ENCODE measurements around the gene DNAI4.
"Not testable (repeated sequence)": the region's sequence is repeated elsewhere in the genome, so short reads cannot be mapped to it uniquely, and the experiment has no call there.

Gene DNAI4

GRCh38 chr1:66824771-66825170 lies 99.9 kb downstream of the DNAI4 start:
- in situ Hi-C loops (cut with MboI; ENCODE audit: low pct_unique_long_range_greater_than_20kb, low sequenced_read_pairs, unreplicated experiment) = no loop called here
- no peak for TF ChIP-seq CTCF (IDR thresholded peaks at IDR 0.05; ENCODE audit: extremely low read depth, insufficient read depth, missing control alignments)
- DNase-seq (ENCODE audit: low spot score) = no peak

- TF ChIP-seq CTCF (IDR thresholded peaks at IDR 0.05; ENCODE audit: extremely low read depth, insufficient read depth, missing control alignments) = no peak
- no peak for DNase-seq (ENCODE audit: low spot score)
Observed at GRCh38 chr1:66809736-66810326, 114.8 kb downstream of the DNAI4 start.

GRCh38 chr1:66809245-66809644 lies 115.4 kb downstream of the DNAI4 start:
- TF ChIP-seq CTCF (IDR thresholded peaks at IDR 0.05; ENCODE audit: extremely low read depth, insufficient read depth, missing control alignments) = no peak
- DNase-seq (ENCODE audit: low spot score) = no peak
- in situ Hi-C loops (cut with MboI; ENCODE audit: low pct_unique_long_range_greater_than_20kb, low sequenced_read_pairs, unreplicated experiment) = no loop called here

More at GRCh38 chr1:66809736-66810326, 114.8 kb downstream of the DNAI4 start:
- in situ Hi-C loops (cut with MboI; ENCODE audit: low pct_unique_long_range_greater_than_20kb, low sequenced_read_pairs, unreplicated experiment) = no loop called here

- in situ Hi-C loops (cut with MboI; ENCODE audit: low pct_unique_long_range_greater_than_20kb, low sequenced_read_pairs, unreplicated experiment) = not testable (repeated sequence)
Observed at GRCh38 chr1:66795839-66796238, 128.8 kb downstream of the DNAI4 start.

GRCh38 chr1:66791621-66792610 lies 132.7 kb downstream of the DNAI4 start:
- DNase-seq (ENCODE audit: low spot score) = no peak
- in situ Hi-C loops (cut with MboI; ENCODE audit: low pct_unique_long_range_greater_than_20kb, low sequenced_read_pairs, unreplicated experiment) = no loop called here
- no peak for TF ChIP-seq CTCF (IDR thresholded peaks at IDR 0.05; ENCODE audit: extremely low read depth, insufficient read depth, missing control alignments)

More at GRCh38 chr1:66795839-66796238, 128.8 kb downstream of the DNAI4 start:
- not testable (repeated sequence) for DNase-seq (ENCODE audit: low spot score)

GRCh38 chr1:66788231-66788939 lies 136.3 kb downstream of the DNAI4 start:
- in situ Hi-C loops (cut with MboI; ENCODE audit: low pct_unique_long_range_greater_than_20kb, low sequenced_read_pairs, unreplicated experiment) = no loop called here
- TF ChIP-seq CTCF (IDR thresholded peaks at IDR 0.05; ENCODE audit: extremely low read depth, insufficient read depth, missing control alignments) = no peak
- peak; percentile 30 for DNase-seq (ENCODE audit: low spot score)

Data from GM13977 (cell line).